Neural cell (in vitro differentiated cells): ENCODE measurements around the gene RIC8B. TPM values are rescaled to one million over a fixed set of nuclear protein-coding genes. Genes with fewer than 3 reads are reported as not detected.

Experiments
- H2AFZ ChIP-seq: fragments of 200-600, 300-800 bp; sonication (generic), shearing (Covaris generic); 2 replicates; pipeline ENCODE4 v1.6.0; 2014; ENCODE audit warnings: low read depth, mild to moderate bottlenecking, antibody characterized with exemption, low read length, moderate library complexity
- H3F3A ChIP-seq: fragments of 200-600 bp; shearing (Covaris generic); 2 replicates; pipeline ENCODE4 v1.6.1; 2016; ENCODE audit warnings: mild to moderate bottlenecking, moderate library complexity, mixed read lengths, antibody characterized with exemption, low read length; ENCODE audit not compliant: insufficient read depth, poor library complexity, severe bottlenecking
- H3K27ac ChIP-seq: fragments of 200-600, 300-800 bp; sonication (generic), shearing (Covaris generic); 2 replicates; pipeline ENCODE4 v1.5.1; 2014; ENCODE audit warnings: mild to moderate bottlenecking, low read length, moderate library complexity
- H3K27me3 ChIP-seq: fragments of 300-800, 200-600 bp; sonication (generic), shearing (Covaris generic); 2 replicates; pipeline ENCODE4 v1.6.0; 2014; ENCODE audit warnings: mild to moderate bottlenecking, low read depth, low read length, moderate library complexity; ENCODE audit not compliant: insufficient read depth
- H3K36me3 ChIP-seq: fragments of 300-800, 200-600 bp; sonication (generic), shearing (Covaris generic); 2 replicates; pipeline ENCODE4 v1.5.1; 2014; ENCODE audit warnings: mild to moderate bottlenecking, antibody characterized with exemption, low read length, moderate library complexity; ENCODE audit not compliant: insufficient read depth
- H3K4me2 ChIP-seq: fragments of 300-800, 200-600 bp; sonication (generic), shearing (Covaris generic); 2 replicates; pipeline ENCODE4 v1.6.0; 2014; ENCODE audit warnings: mild to moderate bottlenecking, low read length
- H3K4me3 ChIP-seq: fragments of 300-800, 200-600 bp; sonication (generic), shearing (Covaris generic); 2 replicates; pipeline ENCODE4 v1.5.1; 2014; ENCODE audit warnings: mild to moderate bottlenecking, low read length, moderate library complexity
- H3K79me2 ChIP-seq: fragments of 200-600 bp; shearing (Covaris generic); replicated peaks from 2 replicates; pipeline ENCODE4 v1.6.0; 2014; ENCODE audit warnings: mild to moderate bottlenecking, low read length, moderate library complexity; ENCODE audit not compliant: insufficient read depth
- H3K9ac ChIP-seq: fragments of 300-800, 200-600 bp; sonication (generic), shearing (Covaris generic); 2 replicates; pipeline ENCODE4 v1.6.1; 2016; ENCODE audit warnings: mild to moderate bottlenecking, low read length, mixed read lengths
- H3K9me2 ChIP-seq: fragments of 200-600 bp; shearing (Covaris generic); 2 replicates; pipeline ENCODE4 v1.6.1; 2016; ENCODE audit warnings: mild to moderate bottlenecking, low read length, mixed read lengths; ENCODE audit not compliant: insufficient read depth
- H3K9me3 ChIP-seq: fragments of 200-600, 300-800 bp; sonication (generic), shearing (Covaris generic); 2 replicates; pipeline ENCODE4 v1.6.1; 2016; ENCODE audit warnings: mild to moderate bottlenecking, mixed run types, low read length, moderate library complexity, mixed read lengths
- H4K20me1 ChIP-seq: fragments of 200-600 bp; shearing (Covaris generic); 2 replicates; pipeline ENCODE4 v1.6.1; 2016; ENCODE audit warnings: mild to moderate bottlenecking, mixed run types; ENCODE audit not compliant: insufficient read depth
- CTCF ChIP-seq: fragments of 450-650 bp; IDR thresholded peaks from 2 replicates; pipeline ENCODE4 v1.5.1; 2014; ENCODE audit warnings: antibody characterized with exemption, mild to moderate bottlenecking, moderate library complexity; ENCODE audit not compliant: poor library complexity, severe bottlenecking
- EP300 ChIP-seq: fragments of 450-650 bp; conservative IDR thresholded peaks from 2 replicates; pipeline ENCODE4 v1.6.1; 2014; ENCODE audit warnings: antibody characterized with exemption, mild to moderate bottlenecking, moderate library complexity; ENCODE audit not compliant: poor library complexity, severe bottlenecking
- EZH2 ChIP-seq: fragments of 200-600, 300-800 bp; shearing (Covaris generic), sonication (generic); IDR thresholded peaks from 2 replicates; pipeline ENCODE4 v1.6.1; 2014; ENCODE audit warnings: antibody characterized with exemption, low read length, borderline replicate concordance, mild to moderate bottlenecking; ENCODE audit not compliant: insufficient read depth, poor library complexity, severe bottlenecking
- MXI1 ChIP-seq: fragments of 450-650 bp; conservative IDR thresholded peaks from 2 replicates; pipeline ENCODE4 v1.6.1; 2014; ENCODE audit warnings: antibody characterized with exemption, mild to moderate bottlenecking; ENCODE audit not compliant: poor library complexity, severe bottlenecking
- POLR2AphosphoS5 ChIP-seq: IDR thresholded peaks from 2 replicates; pipeline ENCODE4 v1.6.1; 2012
- RAD21 ChIP-seq: fragments of 450-650 bp; conservative IDR thresholded peaks from 2 replicates; pipeline ENCODE4 v1.6.1; 2014; ENCODE audit warnings: antibody characterized with exemption, mild to moderate bottlenecking, moderate library complexity
- SMC3 ChIP-seq: fragments of 450-650 bp; conservative IDR thresholded peaks from 2 replicates; pipeline ENCODE4 v1.6.1; 2014; ENCODE audit warnings: antibody characterized with exemption, mild to moderate bottlenecking, moderate library complexity; ENCODE audit not compliant: poor library complexity
- TAF1 ChIP-seq: IDR thresholded peaks from 2 replicates; pipeline ENCODE4 v1.6.1; 2012; ENCODE audit warnings: low read depth
- polyA plus RNA-seq: library from polyadenylated mRNA; depleted of rRNA; stranded (reverse); fragments of >200 nt; gene quantifications from 2 replicates; pipeline ENCODE4 v1.2.3, GENCODE V29; 2014
- TF ChIP-seq, protein P1 (sequence below): IDR thresholded peaks from 2 replicates; pipeline ENCODE4 v1.6.1; 2012; ENCODE audit warnings: borderline replicate concordance

RIC8B gene
- polyA plus RNA-seq, 1 donor from 2014 or later = 30.0 TPM

GRCh38 chr12:106845902-106846301 lies 71.4 kb downstream of the RIC8B start:
- no peak overlapping the region for H3K27ac ChIP-seq
- no peak overlapping the region for H3K4me3 ChIP-seq
- H4K20me1 ChIP-seq = no peaks in the 10 kb centered on the region
- H3K79me2 ChIP-seq = no peaks in the 10 kb centered on the region
- H3F3A ChIP-seq = no peaks in the 10 kb centered on the region
- TF ChIP-seq EP300 = no peak
- TF ChIP-seq RAD21 = no peak
- no peak for TF ChIP-seq CTCF
- no peak for TF ChIP-seq EZH2
- no peak for TF ChIP-seq TAF1
- TF ChIP-seq SMC3 = no peak
- TF ChIP-seq POLR2AphosphoS5 = no peak
- TF ChIP-seq, protein P1, sequence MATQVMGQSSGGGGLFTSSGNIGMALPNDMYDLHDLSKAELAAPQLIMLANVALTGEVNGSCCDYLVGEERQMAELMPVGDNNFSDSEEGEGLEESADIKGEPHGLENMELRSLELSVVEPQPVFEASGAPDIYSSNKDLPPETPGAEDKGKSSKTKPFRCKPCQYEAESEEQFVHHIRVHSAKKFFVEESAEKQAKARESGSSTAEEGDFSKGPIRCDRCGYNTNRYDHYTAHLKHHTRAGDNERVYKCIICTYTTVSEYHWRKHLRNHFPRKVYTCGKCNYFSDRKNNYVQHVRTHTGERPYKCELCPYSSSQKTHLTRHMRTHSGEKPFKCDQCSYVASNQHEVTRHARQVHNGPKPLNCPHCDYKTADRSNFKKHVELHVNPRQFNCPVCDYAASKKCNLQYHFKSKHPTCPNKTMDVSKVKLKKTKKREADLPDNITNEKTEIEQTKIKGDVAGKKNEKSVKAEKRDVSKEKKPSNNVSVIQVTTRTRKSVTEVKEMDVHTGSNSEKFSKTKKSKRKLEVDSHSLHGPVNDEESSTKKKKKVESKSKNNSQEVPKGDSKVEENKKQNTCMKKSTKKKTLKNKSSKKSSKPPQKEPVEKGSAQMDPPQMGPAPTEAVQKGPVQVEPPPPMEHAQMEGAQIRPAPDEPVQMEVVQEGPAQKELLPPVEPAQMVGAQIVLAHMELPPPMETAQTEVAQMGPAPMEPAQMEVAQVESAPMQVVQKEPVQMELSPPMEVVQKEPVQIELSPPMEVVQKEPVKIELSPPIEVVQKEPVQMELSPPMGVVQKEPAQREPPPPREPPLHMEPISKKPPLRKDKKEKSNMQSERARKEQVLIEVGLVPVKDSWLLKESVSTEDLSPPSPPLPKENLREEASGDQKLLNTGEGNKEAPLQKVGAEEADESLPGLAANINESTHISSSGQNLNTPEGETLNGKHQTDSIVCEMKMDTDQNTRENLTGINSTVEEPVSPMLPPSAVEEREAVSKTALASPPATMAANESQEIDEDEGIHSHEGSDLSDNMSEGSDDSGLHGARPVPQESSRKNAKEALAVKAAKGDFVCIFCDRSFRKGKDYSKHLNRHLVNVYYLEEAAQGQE = no peak
- no peak for TF ChIP-seq MXI1
- H3K27me3 ChIP-seq = no peaks in the 10 kb centered on the region
- no peak overlapping the region for H2AFZ ChIP-seq
- no peaks in the 10 kb centered on the region for H3K9me3 ChIP-seq
- no peak overlapping the region for H3K4me2 ChIP-seq
- no peak overlapping the region for H3K9ac ChIP-seq
- H3K36me3 ChIP-seq = no peaks in the 10 kb centered on the region
- no peaks in the 10 kb centered on the region for H3K9me2 ChIP-seq

- Histone ChIP-seq H3K9me3 (no peaks in the 10 kb centered on the region), H3F3A (no peaks in the 10 kb centered on the region), H3K9me2 (no peaks in the 10 kb centered on the region), H3K4me2 (no peak overlapping the region), H4K20me1 (no peaks in the 10 kb centered on the region), H3K4me3 (no peak overlapping the region), H3K27me3 (no peaks in the 10 kb centered on the region), H3K27ac (no peak overlapping the region), H2AFZ (no peak overlapping the region), H3K9ac (no peak overlapping the region), H3K36me3 (no peaks in the 10 kb centered on the region), H3K79me2 (no peaks in the 10 kb centered on the region)
- TF ChIP-seq EP300 = no peak
- TF ChIP-seq, protein P1 = no peak
Measured at GRCh38 chr12:106847861-106848260, 73.4 kb downstream of the RIC8B start.
